GM12801 (cell line): ENCODE data around the gene CCT7.

Experiments used
- TF ChIP-seq, protein P1 (sequence below): IDR thresholded peaks from one replicate; pipeline ENCODE4 v1.5.1; 2011; ENCODE audit warnings: control low read depth; ENCODE audit not compliant: insufficient read length; ENCODE audit errors: extremely low read depth

The CCT7 gene

GRCh38 chr2:73258186-73258912 lies 24.2 kb downstream of the CCT7 start:
- TF ChIP-seq, protein P1, sequence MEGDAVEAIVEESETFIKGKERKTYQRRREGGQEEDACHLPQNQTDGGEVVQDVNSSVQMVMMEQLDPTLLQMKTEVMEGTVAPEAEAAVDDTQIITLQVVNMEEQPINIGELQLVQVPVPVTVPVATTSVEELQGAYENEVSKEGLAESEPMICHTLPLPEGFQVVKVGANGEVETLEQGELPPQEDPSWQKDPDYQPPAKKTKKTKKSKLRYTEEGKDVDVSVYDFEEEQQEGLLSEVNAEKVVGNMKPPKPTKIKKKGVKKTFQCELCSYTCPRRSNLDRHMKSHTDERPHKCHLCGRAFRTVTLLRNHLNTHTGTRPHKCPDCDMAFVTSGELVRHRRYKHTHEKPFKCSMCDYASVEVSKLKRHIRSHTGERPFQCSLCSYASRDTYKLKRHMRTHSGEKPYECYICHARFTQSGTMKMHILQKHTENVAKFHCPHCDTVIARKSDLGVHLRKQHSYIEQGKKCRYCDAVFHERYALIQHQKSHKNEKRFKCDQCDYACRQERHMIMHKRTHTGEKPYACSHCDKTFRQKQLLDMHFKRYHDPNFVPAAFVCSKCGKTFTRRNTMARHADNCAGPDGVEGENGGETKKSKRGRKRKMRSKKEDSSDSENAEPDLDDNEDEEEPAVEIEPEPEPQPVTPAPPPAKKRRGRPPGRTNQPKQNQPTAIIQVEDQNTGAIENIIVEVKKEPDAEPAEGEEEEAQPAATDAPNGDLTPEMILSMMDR: no peak

DNA sequence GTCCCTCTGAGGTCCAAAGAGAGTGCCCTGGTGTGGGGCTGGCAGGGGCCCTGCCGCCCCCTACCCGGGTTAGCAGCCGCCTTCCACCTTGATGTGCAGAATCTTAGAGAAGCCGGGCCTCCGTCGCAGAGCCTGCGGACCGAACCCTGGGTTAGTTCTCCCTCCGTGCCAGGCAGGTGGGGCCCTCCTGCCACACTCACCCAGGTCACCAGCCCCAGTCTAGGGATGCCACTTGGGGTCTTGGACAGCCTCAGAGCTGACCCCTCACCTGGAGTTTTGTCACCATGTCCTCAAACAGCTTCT lies 24.8 kb downstream of the CCT7 start:
- TF ChIP-seq, protein P1: no peak

DNA sequence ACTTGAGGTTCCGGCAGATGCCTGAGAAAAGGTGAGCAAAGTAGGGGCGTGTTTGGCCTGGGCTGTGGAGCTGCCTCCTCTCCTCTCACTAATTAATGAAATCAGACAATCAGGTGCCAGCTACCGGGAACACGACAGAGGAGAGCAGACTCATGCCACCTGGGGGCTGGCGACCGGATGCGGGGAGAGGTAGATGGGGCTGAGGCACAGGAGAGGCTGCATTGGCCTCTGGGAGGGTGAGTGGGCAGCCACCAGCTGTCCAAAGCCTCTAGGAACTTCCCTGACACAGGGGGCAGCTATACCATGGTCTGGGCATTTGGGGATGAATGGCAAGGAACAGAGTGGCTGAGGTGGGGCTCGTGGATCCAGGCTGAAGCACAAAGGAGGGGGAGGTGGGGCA lies 25.2 kb downstream of the CCT7 start:
- TF ChIP-seq, protein P1: no peak

DNA sequence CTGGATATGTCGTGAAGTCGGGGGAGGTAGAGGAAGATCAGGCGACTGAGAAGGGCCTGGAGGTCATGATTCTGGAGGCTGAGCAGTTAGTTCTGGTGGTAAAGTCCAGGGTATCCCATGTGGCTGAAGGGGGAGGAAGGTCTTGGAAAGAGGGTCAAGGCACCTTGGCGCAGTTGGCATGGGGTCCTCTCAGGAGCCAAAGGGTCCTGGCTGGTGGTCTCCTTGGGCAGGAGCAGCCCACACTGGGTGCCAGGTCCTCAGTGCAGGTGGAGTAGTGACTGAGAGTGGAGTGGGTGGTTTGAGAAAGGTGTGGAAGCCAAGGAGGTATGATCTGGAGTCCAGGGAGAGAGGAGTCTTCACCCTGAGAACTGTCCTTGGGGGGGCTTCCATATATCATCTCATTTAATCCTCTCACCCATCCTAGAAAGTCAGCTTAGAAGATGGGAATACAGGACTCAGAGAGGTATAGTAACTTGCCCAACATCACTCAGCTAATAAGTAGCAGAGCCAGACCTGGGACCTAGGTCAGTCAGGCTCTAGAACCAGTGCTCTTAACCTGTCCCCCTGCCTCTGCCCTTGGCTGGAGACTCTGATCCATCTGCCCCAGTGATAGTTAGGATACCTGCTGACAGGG lies 25.7 kb downstream of the CCT7 start:
- TF ChIP-seq, protein P1: no peak

GRCh38 chr2:73260338-73260984 lies 26.4 kb downstream of the CCT7 start:
- TF ChIP-seq, protein P1: no peak

- TF ChIP-seq, protein P1: no peak
Observed at GRCh38 chr2:73262108-73262651, 28.1 kb downstream of the CCT7 start.

DNA sequence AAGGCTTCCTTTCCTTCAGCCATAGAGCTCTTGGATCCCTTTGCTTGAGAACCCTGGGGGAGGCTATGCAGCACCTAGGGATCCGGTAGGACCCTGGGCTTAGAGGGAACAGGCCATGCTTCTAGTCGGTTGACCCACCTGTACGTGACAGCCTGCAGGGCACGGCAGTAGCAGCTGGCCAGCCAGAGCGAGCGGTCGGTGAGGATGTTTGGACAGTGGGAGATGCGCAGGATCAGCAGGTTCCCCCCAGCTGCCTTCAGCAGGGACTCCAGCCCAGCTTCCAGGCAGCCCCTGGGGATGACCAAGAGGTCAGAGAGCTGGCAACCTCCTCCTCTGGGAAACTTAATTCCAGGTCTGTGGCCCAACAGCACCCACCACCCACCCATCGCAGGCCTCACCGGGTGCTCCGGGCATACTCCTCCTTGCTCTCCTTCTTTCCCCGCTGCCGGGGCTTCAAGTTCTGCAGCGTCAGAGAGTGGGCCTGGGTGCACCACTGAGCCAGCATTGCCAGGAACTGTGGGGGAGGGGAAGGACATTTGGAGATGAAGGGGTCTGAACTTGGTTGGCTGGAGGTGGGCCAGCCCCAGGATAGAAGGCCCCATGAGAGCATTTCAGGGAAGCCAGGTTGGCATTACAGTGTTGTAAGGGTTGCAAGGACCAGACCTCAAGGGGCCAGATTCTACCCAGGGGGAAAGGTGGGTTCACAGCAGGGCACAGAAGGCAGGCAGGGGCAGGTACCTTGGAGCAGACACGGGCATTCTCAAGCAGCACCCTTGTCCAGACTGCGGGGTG lies 29.6 kb downstream of the CCT7 start:
- TF ChIP-seq, protein P1: no peak
